NCI-H82 treated with DMSO at 0.1 percent for 48 hours (cell line): ENCODE results near the gene OR1J4.
"Not testable (repeated sequence)": the region's sequence is repeated elsewhere in the genome, so short reads cannot be mapped to it uniquely, and the experiment has no call there.

Experiments used
- DNase-seq: peaks from one replicate; lab custom pipeline; 2025; ENCODE audit not compliant: unreplicated experiment; lab: John Stamatoyannopoulos, UW

OR1J4 gene, protein sequence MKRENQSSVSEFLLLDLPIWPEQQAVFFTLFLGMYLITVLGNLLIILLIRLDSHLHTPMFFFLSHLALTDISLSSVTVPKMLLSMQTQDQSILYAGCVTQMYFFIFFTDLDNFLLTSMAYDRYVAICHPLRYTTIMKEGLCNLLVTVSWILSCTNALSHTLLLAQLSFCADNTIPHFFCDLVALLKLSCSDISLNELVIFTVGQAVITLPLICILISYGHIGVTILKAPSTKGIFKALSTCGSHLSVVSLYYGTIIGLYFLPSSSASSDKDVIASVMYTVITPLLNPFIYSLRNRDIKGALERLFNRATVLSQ

DNA sequence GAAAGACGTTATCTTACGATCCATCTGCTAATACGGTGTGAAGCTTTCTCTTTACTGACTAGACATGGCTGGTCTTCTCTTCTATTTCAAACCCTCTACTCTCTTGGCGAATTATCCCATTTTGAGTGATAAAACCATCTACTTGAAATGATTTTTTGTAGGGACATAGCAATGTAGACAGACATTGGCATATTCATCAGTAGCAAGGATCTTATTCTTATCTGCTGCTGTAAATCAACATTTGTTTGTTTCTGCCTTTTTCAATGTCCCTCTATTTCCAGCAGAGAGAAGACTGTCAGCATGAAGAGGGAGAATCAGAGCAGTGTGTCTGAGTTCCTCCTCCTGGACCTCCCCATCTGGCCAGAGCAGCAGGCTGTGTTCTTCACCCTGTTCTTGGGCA, at the start of gene OR1J4:
OR1J4 (plus strand) TSS at position 301 of the 400 bp plus-strand sequence; CDS start at position 301, 0 bp downstream.
- no peak for DNase-seq

DNA sequence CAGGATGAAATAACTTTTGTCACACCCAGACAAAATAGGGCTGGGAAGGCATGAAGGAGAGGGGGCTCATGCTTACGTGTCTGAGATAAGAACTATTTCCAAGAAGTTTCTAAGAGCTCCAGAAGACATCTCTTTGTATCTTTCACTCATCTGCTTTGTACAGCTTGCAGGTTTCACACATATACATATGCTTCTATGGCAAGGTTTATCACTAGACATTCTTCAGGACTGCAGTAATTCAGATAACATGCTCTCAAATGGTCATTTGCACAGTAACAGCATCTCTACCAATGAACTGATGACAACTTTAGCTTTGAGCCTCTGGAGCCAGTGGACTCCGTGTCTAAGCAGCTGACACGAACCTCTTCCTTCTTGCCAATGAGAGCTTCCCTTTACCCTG, 44.4 kb upstream of the OR1J4 start:
- no peak for DNase-seq

DNA sequence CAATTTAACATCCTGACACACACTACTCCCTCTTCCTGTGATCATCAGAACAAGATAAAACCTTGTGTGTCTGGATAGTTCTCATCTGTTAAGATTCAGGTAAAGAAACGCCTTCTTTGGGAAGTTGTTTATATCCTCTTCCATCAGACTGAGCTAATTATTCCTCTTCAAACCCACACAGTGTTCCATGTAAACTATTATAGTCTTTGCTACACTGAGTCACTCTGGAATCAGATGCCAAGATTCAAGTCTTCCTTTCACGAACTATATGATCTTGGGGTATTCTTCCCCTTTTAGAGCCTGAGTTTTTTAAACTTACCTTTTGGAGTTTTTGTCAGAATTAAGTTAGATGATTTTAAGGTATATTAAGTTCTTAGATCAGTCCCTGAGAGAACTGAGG, 43.2 kb upstream of the OR1J4 start:
- DNase-seq = no peak

- DNase-seq = no peak
Observed at GRCh38 chr9:122477346-122477745, 41.6 kb upstream of the OR1J4 start.

DNA sequence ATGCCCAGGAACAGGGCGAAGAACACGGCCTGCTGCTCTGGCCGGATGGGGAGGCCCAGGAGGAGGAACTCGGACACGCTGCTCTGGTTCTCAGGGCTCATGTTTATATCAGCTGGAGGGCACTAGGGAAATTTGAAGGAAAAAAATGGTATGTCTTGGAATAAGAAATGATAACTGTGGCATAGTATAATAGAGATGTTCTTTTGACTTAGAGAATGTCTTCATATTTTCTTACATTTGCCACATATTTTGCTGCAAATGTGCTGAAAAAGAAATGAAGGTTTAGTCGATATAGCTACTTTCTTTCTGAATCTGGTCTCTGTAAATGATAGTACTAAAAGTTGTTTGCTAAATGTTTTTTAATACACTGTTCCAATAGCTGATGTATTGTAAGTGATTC, 41.1 kb upstream of the OR1J4 start, which contains the start of gene OR1J1:
OR1J1 (minus strand) TSS at position 101 of the 400 bp plus-strand sequence; CDS start at position 101, 0 bp downstream.
- DNase-seq = no peak

GRCh38 chr9:122479062-122479461, 39.9 kb upstream of the OR1J4 start:
- no peak for DNase-seq

DNA sequence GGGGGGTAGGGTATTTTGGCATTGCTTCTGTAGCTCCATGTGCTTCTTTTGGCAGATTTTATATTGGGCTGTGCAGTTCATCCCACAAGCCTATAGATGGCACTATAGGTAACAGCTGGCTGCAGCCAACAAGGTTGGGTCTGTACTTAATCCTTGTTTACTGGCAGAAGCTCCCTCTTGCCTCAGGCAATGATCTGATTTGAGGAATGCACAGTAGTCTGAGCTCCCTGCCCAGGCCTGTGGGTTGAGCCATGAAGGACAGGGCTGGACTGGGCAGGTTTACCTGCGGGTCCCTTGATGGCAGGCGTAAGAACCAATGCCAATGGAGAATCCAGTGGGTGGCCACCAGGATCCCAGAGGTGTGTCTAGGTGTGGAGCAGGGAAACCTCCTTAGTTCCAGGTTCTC, 20.1 kb upstream of the OR1J4 start:
- DNase-seq = peak; percentile 47

- DNase-seq = no peak
Observed at GRCh38 chr9:122506964-122507363, 12.0 kb upstream of the OR1J4 start.

DNA sequence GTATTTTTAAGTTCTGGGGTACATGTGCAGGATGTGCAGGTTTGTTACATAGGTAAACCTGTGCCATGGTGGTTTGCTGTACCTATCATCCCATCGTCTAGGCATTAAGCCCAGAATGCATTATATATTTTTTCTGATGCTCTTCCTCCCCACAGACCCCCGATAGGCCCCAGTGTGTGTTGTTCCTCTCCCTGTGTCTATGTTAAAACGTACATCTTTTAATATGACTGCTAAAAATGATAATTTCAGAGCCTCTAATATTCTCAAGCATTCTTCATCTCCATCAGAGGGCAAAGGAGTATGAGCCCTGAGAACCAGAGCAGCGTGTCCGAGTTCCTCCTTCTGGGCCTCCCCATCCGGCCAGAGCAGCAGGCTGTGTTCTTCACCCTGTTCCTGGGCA, 8.4 kb upstream of the OR1J4 start, which contains the start of gene OR1J2:
OR1J2 (plus strand) TSS at position 301 of the 400 bp plus-strand sequence; CDS start at position 301, 0 bp downstream.
- DNase-seq = no peak

DNA sequence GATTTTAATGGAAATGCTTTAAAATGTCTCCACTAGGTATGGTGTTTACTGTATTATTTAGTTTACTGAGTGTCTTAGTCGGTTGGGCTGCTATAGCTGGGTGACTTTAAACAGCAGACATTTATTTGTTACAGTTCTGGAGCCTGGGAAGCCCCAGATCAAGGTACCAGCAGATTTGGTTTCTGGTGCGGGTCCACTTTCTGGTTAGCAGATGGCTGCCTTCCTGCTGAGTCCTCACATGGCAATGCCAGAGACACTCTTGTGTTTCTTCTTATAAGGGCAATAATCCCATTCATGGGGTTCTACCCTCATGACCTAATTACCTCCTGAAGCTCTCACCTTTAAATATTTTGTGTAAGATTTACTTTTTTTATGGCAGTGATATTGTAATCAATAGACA, 715 bp upstream of the OR1J4 start:
- DNase-seq = no peak

GRCh38 chr9:122519376-122519775, 435 bp downstream of the OR1J4 start:
- no peak for DNase-seq

- DNase-seq = no peak
Observed at GRCh38 chr9:122526602-122527001, 7.7 kb downstream of the OR1J4 start.

DNA sequence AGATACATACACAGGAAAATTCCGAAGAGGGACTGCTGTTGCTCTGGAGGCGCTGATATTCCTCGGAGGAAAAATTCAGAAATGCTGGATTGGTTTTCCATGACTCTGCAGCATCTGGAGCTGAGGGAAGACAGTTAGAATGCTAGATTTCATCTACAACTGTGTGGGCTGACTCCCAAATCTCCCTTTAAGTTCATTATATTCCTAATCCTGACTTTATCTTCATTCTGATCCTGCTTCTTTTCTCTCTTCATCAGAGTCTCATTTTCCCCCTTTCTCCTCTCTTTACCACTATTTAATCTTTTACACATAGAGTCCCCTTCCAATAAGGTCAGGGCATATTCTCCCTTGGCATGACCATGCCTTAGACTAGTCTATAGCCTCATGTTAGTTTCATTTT, 8.3 kb downstream of the OR1J4 start, which contains the start of gene OR1N1:
OR1N1 (minus strand) TSS at position 101 of the 400 bp plus-strand sequence; CDS start at position 101, 0 bp downstream.
- DNase-seq = no peak

DNA sequence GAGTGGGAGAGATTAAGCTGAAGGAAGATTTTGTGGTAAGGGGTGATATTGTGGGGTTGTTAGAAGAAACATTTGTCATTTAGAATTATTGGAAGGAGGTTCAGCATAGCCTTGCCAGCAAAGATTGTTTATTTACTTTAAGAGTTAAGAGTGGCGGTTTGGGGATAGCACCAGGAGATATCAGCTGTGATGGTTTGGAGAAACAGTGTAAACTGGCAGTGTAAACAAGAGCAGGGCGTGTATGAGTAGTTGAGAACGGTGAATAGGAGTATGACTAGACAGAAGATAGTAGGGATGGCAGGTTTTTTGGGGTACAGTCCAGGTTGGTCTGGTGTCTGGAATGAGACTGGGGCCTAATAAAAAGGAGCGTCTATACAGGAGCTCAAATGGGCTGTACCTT, 12.2 kb downstream of the OR1J4 start:
- not testable (repeated sequence) for DNase-seq

DNA sequence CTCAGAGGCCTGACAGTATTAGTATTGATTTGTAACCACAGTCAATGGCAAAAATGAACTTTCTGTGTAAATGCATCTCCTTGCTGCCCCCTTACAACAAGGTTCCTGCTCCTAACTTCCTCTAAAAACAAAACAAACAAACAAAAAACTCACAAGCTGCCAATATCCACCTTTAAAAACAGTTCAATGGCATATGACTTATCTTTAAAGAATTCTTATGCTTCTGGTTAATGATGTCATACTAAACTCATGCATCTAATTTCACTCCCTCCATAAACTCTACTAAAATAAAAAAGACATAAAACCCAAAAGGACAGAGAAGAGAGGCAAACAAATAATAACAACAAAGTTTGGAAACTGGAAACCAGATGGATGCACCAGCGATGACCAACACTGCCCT, 17.2 kb downstream of the OR1J4 start:
- DNase-seq = no peak

DNA sequence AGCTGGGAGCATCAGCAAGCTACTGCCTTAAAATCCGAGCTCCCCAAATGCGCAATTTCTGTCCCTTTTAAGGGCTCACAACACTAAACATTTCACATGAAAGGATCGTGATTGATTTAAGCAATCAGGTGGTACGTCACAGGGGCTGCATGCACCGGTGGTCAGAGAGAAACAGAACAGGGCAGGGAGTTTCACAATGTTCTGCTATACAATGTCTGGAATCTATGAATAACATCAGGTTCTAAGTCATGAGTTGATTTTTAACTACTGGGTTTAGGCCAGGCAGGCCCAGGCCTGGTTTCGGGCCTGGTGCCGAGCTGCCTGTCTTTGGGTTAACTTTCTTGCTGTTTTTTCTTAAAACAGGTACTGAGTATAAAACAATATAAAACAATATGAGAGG, 18.1 kb downstream of the OR1J4 start:
- DNase-seq = not testable (repeated sequence)

GRCh38 chr9:122538757-122539156, 19.8 kb downstream of the OR1J4 start:
- DNase-seq = no peak

DNA sequence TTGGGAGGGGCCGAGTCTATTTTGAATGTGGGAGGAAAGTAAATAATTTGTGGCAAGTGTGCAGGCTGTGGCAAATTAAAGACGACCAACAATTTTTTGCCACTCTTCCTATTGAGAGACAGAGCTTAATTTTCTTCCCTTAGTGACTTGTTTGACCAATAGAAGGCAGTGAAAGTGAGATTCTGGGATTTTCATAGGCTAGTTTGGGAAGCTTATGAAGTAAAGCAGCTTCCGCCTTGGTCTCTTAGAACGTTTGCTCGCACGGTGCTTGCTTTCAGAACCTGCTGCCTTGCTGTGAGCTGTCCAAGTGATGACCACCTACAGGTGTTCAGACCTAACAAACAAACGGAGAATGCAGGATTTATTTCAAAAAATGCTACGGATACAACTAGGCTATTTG, 27.3 kb downstream of the OR1J4 start:
- DNase-seq = no peak

DNA sequence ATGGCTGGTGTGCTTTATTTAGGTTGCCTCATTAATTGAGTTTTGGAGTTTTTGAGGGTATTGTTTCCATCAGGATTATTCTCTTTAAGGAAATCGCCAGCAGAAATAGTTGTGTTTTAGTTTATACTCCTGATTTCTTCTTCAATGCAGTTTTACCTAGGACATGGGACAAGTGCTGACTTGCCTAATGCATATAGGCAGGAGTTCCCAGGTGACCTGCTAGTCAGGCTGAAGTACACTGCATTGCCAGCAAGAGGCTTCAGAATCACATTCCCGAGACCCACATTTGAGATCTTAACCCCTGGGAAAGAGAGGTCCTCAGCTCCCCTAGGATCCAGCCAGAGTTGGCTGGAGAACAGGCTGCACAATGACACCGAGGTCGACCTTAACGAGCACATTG, 32.4 kb downstream of the OR1J4 start:
- no peak for DNase-seq

DNA sequence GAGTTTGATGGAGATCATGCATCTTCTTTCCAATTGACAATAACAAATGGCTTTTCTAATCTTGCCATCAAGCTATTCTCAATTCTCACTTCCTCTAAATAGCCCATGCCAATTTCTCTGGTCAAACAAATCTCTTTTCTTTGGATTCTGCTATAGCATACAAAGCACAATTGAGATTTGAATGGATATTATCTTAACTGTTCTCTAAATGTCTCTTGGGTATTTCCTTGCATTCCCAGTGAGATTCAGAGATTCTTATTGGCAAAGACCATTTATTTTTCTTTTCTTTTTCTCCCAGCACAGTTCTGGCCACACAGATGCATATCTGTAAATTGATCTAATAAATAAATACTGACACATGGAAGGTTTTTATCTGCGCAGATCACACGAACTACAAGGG, 33.9 kb downstream of the OR1J4 start, which contains the start of gene OR1N2:
OR1N2 (plus strand) TSS at position 301 of the 400 bp plus-strand sequence. CDS start 100 bp downstream, outside the sequence.
- DNase-seq = no peak

GRCh38 chr9:122561446-122561845, 42.5 kb downstream of the OR1J4 start:
- no peak for DNase-seq

DNA sequence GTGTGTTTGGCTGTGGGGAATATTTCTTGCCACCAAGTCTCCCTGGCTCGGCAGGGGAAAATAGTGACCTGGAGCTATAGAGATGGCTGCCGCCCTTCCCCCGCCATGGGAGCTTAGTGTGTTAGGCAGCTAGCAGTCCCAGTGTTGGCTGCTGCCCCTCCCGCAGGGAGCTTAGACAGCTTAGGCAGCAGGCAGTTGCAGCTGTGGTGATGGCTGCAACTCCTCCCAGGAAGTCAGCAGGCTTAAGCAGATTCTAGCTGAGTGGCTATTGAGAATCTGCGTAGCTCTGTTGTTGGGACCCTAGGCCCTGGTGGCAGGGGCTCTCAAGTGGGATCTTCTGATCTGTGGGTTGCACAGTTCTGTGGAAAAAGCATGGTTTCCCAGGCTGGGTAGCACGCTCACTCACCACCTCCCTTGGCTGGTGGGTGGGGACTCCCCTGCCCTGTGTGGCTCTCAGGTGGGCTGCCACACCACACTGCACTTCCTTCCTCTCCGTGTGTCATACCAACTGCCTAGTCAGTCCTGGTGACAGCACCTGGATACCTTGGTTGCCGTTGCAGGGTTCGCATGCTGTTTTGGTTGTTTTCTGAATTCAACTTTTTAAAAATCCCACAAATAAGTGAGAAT, 43.3 kb downstream of the OR1J4 start:
- DNase-seq = peak; percentile 55
